ENCODE measurements around the gene F10.

- TF ChIP-seq THAP7 (CRISPR knock-in tag; IDR thresholded peaks at IDR 0.05) = no peak
- TF ChIP-seq GABPA (tag; conservative IDR thresholded peaks at IDR 0.05; ENCODE audit: low read depth) = no peak
- no peak for TF ChIP-seq TEAD2 (tag; IDR thresholded peaks at IDR 0.05)
- TF ChIP-seq CEBPB (tag; IDR thresholded peaks at IDR 0.05) = no peak
Measured at GRCh38 chr13:113172419-113172926, 49.9 kb downstream of the F10 start.

Measured in K562 (cell line).